ENCODE results near the gene INPP4B. TPM values are rescaled to one million over a fixed set of nuclear protein-coding genes. Genes with fewer than 3 reads are reported as not detected.

The INPP4B gene
- total RNA-seq, 1 experiment from 2014 or later: 14.3 TPM

GRCh38 chr4:142418697-142419096 lies 427.4 kb downstream of the INPP4B start:
- no peak overlapping the region for H3K27ac ChIP-seq (ENCODE audit: low read depth, low read length)
- no peaks in the 10 kb centered on the region for H3K9me3 ChIP-seq (ENCODE audit: control insufficient read depth in 1 of 2, insufficient read depth in 1 of 2, low read depth in 1 of 2, low read length in 2 of 2)
- no peaks in the 10 kb centered on the region for H3K27me3 ChIP-seq (ENCODE audit: insufficient read depth, low read length)
- POLR2A ChIA-PET: no interaction called here
- no peak overlapping the region for H3K4me3 ChIP-seq (replicated peaks in 1 of 2; ENCODE audit: low read depth in 1 of 2, low read length in 2 of 2)
- no peaks in the 10 kb centered on the region for H3K79me2 ChIP-seq (ENCODE audit: insufficient read depth, low read length)
- CTCF ChIA-PET: no interaction called here
- H3K36me3 ChIP-seq (ENCODE audit: control insufficient read depth in 1 of 2, insufficient read depth in 2 of 2, low read length in 2 of 2): no peaks in the 10 kb centered on the region
- intact Hi-C loops (cut with micrococcal nuclease): no loop called here
- peaks cover 4 to 5% of the 10 kb centered on the region in 2 experiments; a peak in 2 of 4 replicates for H3K4me1 ChIP-seq (ENCODE audit: control insufficient read depth in 1 of 2, insufficient read depth in 2 of 2, low read length in 2 of 2)
- no peaks in the 10 kb centered on the region for H4K20me1 ChIP-seq (ENCODE audit: insufficient read depth)
- DNase-seq (ENCODE audit: low read depth, low spot score): no peak
- no TSS peak for BruUV-seq (replicated peaks)
- RAD21 ChIA-PET (ENCODE audit: low non-redundant PET in 1 of 2, low total read pairs in 2 of 2, uncharacterized antibody in 2 of 2, unreplicated experiment in 2 of 2): no interaction called here
- no peak overlapping the region for H3K9ac ChIP-seq (ENCODE audit: low read length)
- H3K9me2 ChIP-seq (ENCODE audit: insufficient read depth): no peaks in the 10 kb centered on the region
- no peak for ATAC-seq
- no peak overlapping the region for H2AFZ ChIP-seq (ENCODE audit: low read depth, low read length, poor library complexity, severe bottlenecking)
- TF ChIP-seq ELF1 (IDR thresholded peaks at IDR 0.05; ENCODE audit: borderline replicate concordance, low read depth): no peak
- TF ChIP-seq ZFX (IDR thresholded peaks at IDR 0.05): no peak
- TF ChIP-seq MAX (IDR thresholded peaks at IDR 0.05): no peak
- no peak for TF ChIP-seq REST (IDR thresholded peaks at IDR 0.05; ENCODE audit: low read depth)
- no peak for TF ChIP-seq CBX3 (IDR thresholded peaks at IDR 0.05; ENCODE audit: low read depth)
- no peak overlapping the region for H3K4me2 ChIP-seq (ENCODE audit: low read length)

- no peak overlapping the region for H3K4me2 ChIP-seq (ENCODE audit: low read length)
- DNase-seq (ENCODE audit: low read depth, low spot score) (no peak), ATAC-seq (no peak)
- POLR2A ChIA-PET: no interaction called here
- H3K9me3 ChIP-seq (ENCODE audit: control insufficient read depth in 1 of 2, insufficient read depth in 1 of 2, low read depth in 1 of 2, low read length in 2 of 2): no peaks in the 10 kb centered on the region
- no peak for TF ChIP-seq FOSL1 (IDR thresholded peaks at IDR 0.05; ENCODE audit: low read depth)
- 0 out of 2 replicates have a peak, but pooled peaks have one; percentile 7 for TF ChIP-seq SP1 (IDR thresholded peaks at IDR 0.05; ENCODE audit: low read depth)
- intact Hi-C loops (cut with micrococcal nuclease): no loop called here
- no peaks in the 10 kb centered on the region for H3K79me2 ChIP-seq (ENCODE audit: insufficient read depth, low read length)
- no peak overlapping the region for H3K4me3 ChIP-seq (replicated peaks in 1 of 2; ENCODE audit: low read depth in 1 of 2, low read length in 2 of 2)
- no peaks in the 10 kb centered on the region for H3K36me3 ChIP-seq (ENCODE audit: control insufficient read depth in 1 of 2, insufficient read depth in 2 of 2, low read length in 2 of 2)
- RAD21 ChIA-PET (ENCODE audit: low non-redundant PET in 1 of 2, low total read pairs in 2 of 2, uncharacterized antibody in 2 of 2, unreplicated experiment in 2 of 2): no interaction called here
- CTCF ChIA-PET: no interaction called here
- peaks cover 4 to 5% of the 10 kb centered on the region in 2 experiments; a peak in 2 of 4 replicates for H3K4me1 ChIP-seq (ENCODE audit: control insufficient read depth in 1 of 2, insufficient read depth in 2 of 2, low read length in 2 of 2)
- no peaks in the 10 kb centered on the region for H3K27me3 ChIP-seq (ENCODE audit: insufficient read depth, low read length)
- H3K9me2 ChIP-seq (ENCODE audit: insufficient read depth): no peaks in the 10 kb centered on the region
- peak overlapping the region; percentile 10 for H2AFZ ChIP-seq (ENCODE audit: low read depth, low read length, poor library complexity, severe bottlenecking)
- H4K20me1 ChIP-seq (ENCODE audit: insufficient read depth): no peaks in the 10 kb centered on the region
- no peak overlapping the region for H3K27ac ChIP-seq (ENCODE audit: low read depth, low read length)
- no TSS peak for BruUV-seq (replicated peaks)
- no peak overlapping the region for H3K9ac ChIP-seq (ENCODE audit: low read length)
Measured at GRCh38 chr4:142416711-142417275, 429.3 kb downstream of the INPP4B start.
